ENCODE data around the gene GRHL3.

Gene GRHL3

GRCh38 chr1:24400065-24400464 is 80.9 kb downstream of the GRHL3 start:
- TF ChIP-seq CTCF (IDR thresholded peaks at IDR 0.05; ENCODE audit: insufficient read depth, low read depth, low read length, missing control alignments), result no peak
- no peak for DNase-seq (ENCODE audit: low read depth)
- no peak overlapping the region for H3K4me3 ChIP-seq (ENCODE audit: low read length)

DNA sequence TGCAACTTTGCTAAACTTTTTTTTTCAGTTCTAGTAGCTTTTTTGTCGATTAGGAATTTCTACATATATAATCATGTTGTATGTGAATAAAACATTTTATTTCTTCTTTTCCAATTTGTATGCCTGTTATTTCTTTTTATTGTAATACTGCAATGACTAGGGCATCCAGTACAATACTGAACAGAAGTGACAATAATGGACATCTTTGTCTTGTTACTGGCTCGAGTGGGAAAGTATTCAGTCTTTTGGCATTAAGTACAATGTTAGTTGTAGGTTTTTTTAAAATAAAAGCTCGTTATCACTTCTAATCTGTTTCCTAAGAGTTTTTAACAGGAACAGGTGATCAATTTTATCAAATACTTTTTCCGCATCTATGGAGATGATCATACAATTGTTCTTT is 84.6 kb downstream of the GRHL3 start:
- TF ChIP-seq CTCF (IDR thresholded peaks at IDR 0.05; ENCODE audit: insufficient read depth, low read depth, low read length, missing control alignments), result no peak

More for the DNA sequence above, 84.6 kb downstream of the GRHL3 start:
- no peak for DNase-seq (ENCODE audit: low read depth)
- H3K4me3 ChIP-seq (ENCODE audit: low read length), result no peak overlapping the region

Measured in epithelial cell of esophagus (primary cell).